ENCODE results near the gene OSBPL1A. TPM values are rescaled to one million over a fixed set of nuclear protein-coding genes. Genes with fewer than 3 reads are reported as not detected.

OSBPL1A gene
- total RNA-seq, 2 experiments from 2014 or later: 2.4 to 2.7 TPM

DNA sequence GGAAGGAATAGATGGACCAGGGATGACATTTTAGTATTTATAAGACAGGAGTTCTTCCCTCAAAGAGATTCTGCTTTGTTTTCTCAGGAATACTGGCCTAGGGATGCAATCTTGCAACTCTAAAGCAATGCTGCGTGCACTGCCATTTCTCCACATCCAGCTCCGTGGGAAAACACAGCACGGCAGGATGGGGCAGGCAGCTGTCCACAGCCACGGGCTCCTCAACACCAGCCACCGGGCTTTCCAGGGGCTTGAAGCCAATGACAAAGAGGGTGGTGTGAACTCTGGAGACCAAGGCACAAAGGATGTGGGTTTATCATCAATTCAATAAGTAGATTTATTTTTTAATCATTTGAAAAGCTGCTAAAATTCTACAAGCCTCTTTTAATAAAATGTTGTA is 209.5 kb downstream of the OSBPL1A start:
- no peaks in the 10 kb centered on the region for H3K36me3 Mint-ChIP-seq (ENCODE audit: low read depth)
- H3K4me3 Mint-ChIP-seq: no peak overlapping the region
- CTCF ChIA-PET: interaction anchor here (0.6 to 1.8 kb wide), 3 partner anchors 9 to 301 kb away, joined by 3 to 5 read pairs (median 3); no protein-coding TSS in a partner anchor
- H3K27me3 Mint-ChIP-seq (ENCODE audit: low read depth): peaks cover 4% of the 10 kb centered on the region
- H3K27ac Mint-ChIP-seq: no peak overlapping the region
- no peaks in the 10 kb centered on the region for H3K4me1 Mint-ChIP-seq (ENCODE audit: low read depth)
- intact Hi-C loops (cut with micrococcal nuclease): no loop called here
- no peak for DNase-seq
- no peaks in the 10 kb centered on the region for H3K9me3 Mint-ChIP-seq

GRCh38 chr18:24187689-24188088 is 209.9 kb downstream of the OSBPL1A start:
- Mint-ChIP-seq H3K27me3 (ENCODE audit: low read depth) (peaks cover 4% of the 10 kb centered on the region), H3K27ac (no peak overlapping the region), H3K4me1 (ENCODE audit: low read depth) (no peaks in the 10 kb centered on the region), H3K9me3 (no peaks in the 10 kb centered on the region), H3K4me3 (no peak overlapping the region), H3K36me3 (ENCODE audit: low read depth) (no peaks in the 10 kb centered on the region)
- intact Hi-C loops (cut with micrococcal nuclease): no loop called here
- no peak for DNase-seq
- CTCF ChIA-PET: interaction anchor here (1.3 to 1.8 kb wide), 2 partner anchors 9 to 302 kb away, joined by 3 to 5 read pairs; no protein-coding TSS in a partner anchor

DNA sequence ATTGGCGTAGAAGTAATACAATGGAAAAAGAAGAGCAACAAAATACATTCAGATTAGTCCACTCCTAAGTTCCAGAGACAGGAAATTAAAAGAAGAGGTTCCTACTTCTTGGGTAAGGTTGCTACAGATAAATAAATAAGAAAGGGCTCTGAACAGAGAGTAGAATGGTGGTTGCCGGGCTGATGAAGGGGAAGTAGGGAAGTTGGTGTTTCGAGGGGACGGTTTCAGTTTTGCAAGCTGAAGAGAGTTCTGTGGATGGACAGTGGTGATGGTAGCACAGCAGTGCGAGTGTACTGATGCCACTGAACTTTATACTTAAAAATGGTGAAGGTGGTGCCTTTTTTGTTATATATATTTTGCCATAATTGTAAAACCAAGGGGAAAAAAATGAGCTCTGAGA is 210.6 kb downstream of the OSBPL1A start:
- no peak overlapping the region for H3K4me3 Mint-ChIP-seq
- CTCF ChIA-PET: interaction anchor here (1.3 kb wide), 1 partner anchor 10 kb away, joined by 3 read pairs; no protein-coding TSS in a partner anchor

GRCh38 chr18:24185805-24186204 is 211.8 kb downstream of the OSBPL1A start:
- Mint-ChIP-seq H3K4me1 (ENCODE audit: low read depth) (no peaks in the 10 kb centered on the region), H3K9me3 (no peaks in the 10 kb centered on the region), H3K27me3 (ENCODE audit: low read depth) (peaks cover 4% of the 10 kb centered on the region), H3K36me3 (ENCODE audit: low read depth) (no peaks in the 10 kb centered on the region), H3K27ac (no peak overlapping the region), H3K4me3 (no peak overlapping the region)
- no peak for DNase-seq
- CTCF ChIA-PET: no interaction called here
- intact Hi-C loops (cut with micrococcal nuclease): no loop called here

More for the DNA sequence above, 210.6 kb downstream of the OSBPL1A start:
- Mint-ChIP-seq H3K36me3 (ENCODE audit: low read depth) (no peaks in the 10 kb centered on the region), H3K27ac (no peak overlapping the region), H3K9me3 (no peaks in the 10 kb centered on the region), H3K4me1 (ENCODE audit: low read depth) (no peaks in the 10 kb centered on the region), H3K27me3 (ENCODE audit: low read depth) (peaks cover 4% of the 10 kb centered on the region)
- intact Hi-C loops (cut with micrococcal nuclease): no loop called here
- no peak for DNase-seq

- CTCF ChIA-PET: no interaction called here
- intact Hi-C loops (cut with micrococcal nuclease): no loop called here
- H3K4me1 Mint-ChIP-seq (ENCODE audit: low read depth): no peaks in the 10 kb centered on the region
These were observed 215.8 kb downstream of the OSBPL1A start for GRCh38 chr18:24181806-24182205.

DNA sequence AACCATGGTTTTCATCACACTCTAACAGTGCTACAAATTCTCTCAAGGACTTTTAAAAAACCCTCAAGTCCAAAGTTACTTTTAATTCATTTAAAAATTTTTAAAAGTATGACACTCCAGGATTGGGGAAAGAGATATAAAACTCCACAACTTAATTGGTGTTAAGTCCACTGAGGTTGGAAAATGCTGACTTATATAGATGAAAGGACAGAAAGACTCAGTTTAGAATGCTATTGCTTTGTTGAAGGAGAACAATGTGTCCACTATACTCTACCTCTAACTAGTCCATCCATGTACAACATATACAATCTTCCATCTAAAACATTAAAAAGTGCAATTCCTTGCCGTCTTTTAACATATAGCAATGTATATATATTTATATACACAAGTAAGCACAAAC is 217.6 kb downstream of the OSBPL1A start:
- Mint-ChIP-seq H3K4me1 (ENCODE audit: low read depth) (no peaks in the 10 kb centered on the region), H3K27me3 (ENCODE audit: low read depth) (peaks cover 2% of the 10 kb centered on the region), H3K27ac (no peak overlapping the region), H3K4me3 (no peak overlapping the region), H3K36me3 (ENCODE audit: low read depth) (no peaks in the 10 kb centered on the region), H3K9me3 (no peaks in the 10 kb centered on the region)
- intact Hi-C loops (cut with micrococcal nuclease): no loop called here
- CTCF ChIA-PET: interaction anchor here (0.6 to 1.1 kb wide), 2 partner anchors 308 to 374 kb away, joined by 3 to 4 read pairs; no protein-coding TSS in a partner anchor
- no peak for DNase-seq

More at GRCh38 chr18:24181806-24182205, 215.8 kb downstream of the OSBPL1A start:
- no peaks in the 10 kb centered on the region for H3K9me3 Mint-ChIP-seq
- DNase-seq: no peak
- no peak overlapping the region for H3K4me3 Mint-ChIP-seq
- H3K27ac Mint-ChIP-seq: no peak overlapping the region
- H3K27me3 Mint-ChIP-seq (ENCODE audit: low read depth): peaks cover 2% of the 10 kb centered on the region
- no peaks in the 10 kb centered on the region for H3K36me3 Mint-ChIP-seq (ENCODE audit: low read depth)

DNA sequence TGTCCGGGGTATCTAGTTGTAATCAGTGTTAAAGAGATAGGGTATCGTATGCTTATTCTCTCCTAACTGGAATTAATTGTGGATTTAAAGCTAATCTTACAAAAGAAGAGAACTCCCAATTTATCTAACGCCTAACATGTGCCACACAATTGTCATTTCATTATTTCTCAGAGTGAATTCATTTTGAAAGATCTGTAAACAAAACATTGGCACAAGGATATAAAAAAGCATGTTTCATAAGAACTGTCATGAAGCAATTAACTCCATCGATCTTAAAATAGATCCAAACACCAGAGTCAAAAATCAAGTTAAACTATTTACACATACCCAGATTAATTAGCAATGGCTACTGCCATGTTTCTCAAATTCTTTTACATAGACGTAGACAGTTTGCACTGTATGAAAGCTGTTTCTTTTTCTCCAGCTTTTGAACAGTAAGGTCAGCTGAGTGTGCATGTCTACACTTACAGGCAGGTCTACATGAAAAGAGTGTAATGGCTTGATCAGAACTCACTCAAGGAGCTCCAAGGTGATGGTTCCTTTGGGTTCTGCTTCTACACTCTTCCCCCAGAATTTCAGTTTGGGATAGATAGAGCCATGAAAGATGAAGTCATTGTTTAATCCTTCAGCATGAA is 220.0 kb downstream of the OSBPL1A start:
- Mint-ChIP-seq H3K9me3 (no peaks in the 10 kb centered on the region), H3K36me3 (ENCODE audit: low read depth) (no peaks in the 10 kb centered on the region), H3K27ac (no peak overlapping the region), H3K4me3 (no peak overlapping the region), H3K27me3 (ENCODE audit: low read depth) (no peaks in the 10 kb centered on the region), H3K4me1 (ENCODE audit: low read depth) (no peaks in the 10 kb centered on the region)
- no peak for DNase-seq
- intact Hi-C loops (cut with micrococcal nuclease): loop anchor here (2.0 to 10.0 kb wide), 3 partner anchors 180 to 907 kb away; no protein-coding TSS in a partner anchor
- CTCF ChIA-PET: interaction anchor here (1.2 to 2.3 kb wide), 6 partner anchors 16 to 549 kb away, joined by 3 to 29 read pairs (median 8); no protein-coding TSS in a partner anchor

DNA sequence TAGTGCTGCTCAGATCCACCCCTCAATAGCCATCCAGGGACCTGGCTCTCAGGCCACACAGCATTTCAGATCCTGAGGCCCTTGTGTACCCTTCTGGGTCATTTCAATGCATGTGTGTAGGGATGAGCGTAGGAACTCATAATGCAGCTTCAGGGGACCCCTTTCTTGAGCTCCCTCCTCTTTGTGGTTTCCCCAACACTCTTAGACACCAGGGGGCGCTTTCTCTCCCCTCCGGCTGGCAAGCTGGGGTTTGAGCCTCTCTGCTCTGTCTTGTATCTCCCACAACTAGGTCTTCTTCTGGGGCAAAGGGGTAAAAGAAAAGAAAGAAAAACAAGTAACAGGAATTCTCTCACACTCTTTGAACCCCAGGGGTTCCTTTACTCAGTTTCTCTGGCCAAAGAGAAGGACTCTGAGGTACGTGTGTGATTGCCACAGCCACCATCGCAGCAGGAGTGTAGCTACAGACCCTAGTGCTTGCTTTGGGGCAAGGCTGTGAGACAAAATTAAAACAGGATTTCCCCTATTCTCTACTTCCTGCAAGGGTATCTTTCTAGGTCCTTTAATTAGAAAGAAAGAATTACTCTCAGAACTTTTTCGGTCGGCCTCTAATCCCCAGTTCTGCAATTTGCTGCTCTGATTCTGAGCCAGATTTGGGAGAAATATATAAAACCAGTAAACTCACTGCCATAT is 220.8 kb downstream of the OSBPL1A start:
- CTCF ChIA-PET: interaction anchor here (0.6 to 2.3 kb wide), 18 partner anchors 8 to 549 kb away, joined by 3 to 29 read pairs (median 4); partner anchors contain the start of gene CABYR
- H3K4me1 Mint-ChIP-seq (ENCODE audit: low read depth): no peaks in the 10 kb centered on the region
- no peak overlapping the region for H3K27ac Mint-ChIP-seq
- peak; percentile 66 for DNase-seq
- H3K9me3 Mint-ChIP-seq: no peaks in the 10 kb centered on the region
- no peaks in the 10 kb centered on the region for H3K27me3 Mint-ChIP-seq (ENCODE audit: low read depth)
- no peak overlapping the region for H3K4me3 Mint-ChIP-seq
- no peaks in the 10 kb centered on the region for H3K36me3 Mint-ChIP-seq (ENCODE audit: low read depth)
- intact Hi-C loops (cut with micrococcal nuclease): loop anchor here (2.0 to 10.0 kb wide), 3 partner anchors 180 to 908 kb away; no protein-coding TSS in a partner anchor

- Mint-ChIP-seq H3K36me3 (ENCODE audit: low read depth) (no peaks in the 10 kb centered on the region), H3K4me3 (no peak overlapping the region), H3K9me3 (no peaks in the 10 kb centered on the region), H3K27ac (no peak overlapping the region), H3K4me1 (ENCODE audit: low read depth) (no peaks in the 10 kb centered on the region), H3K27me3 (ENCODE audit: low read depth) (no peaks in the 10 kb centered on the region)
- intact Hi-C loops (cut with micrococcal nuclease): loop anchor here (10.0 kb wide), 1 partner anchor 911 kb away; no protein-coding TSS in a partner anchor
- DNase-seq: no peak
- CTCF ChIA-PET: interaction anchor here (0.6 to 1.8 kb wide), 2 partner anchors 315 to 408 kb away, joined by 4 to 12 read pairs; no protein-coding TSS in a partner anchor
These were observed 223.6 kb downstream of the OSBPL1A start for GRCh38 chr18:24173997-24174396.

DNA sequence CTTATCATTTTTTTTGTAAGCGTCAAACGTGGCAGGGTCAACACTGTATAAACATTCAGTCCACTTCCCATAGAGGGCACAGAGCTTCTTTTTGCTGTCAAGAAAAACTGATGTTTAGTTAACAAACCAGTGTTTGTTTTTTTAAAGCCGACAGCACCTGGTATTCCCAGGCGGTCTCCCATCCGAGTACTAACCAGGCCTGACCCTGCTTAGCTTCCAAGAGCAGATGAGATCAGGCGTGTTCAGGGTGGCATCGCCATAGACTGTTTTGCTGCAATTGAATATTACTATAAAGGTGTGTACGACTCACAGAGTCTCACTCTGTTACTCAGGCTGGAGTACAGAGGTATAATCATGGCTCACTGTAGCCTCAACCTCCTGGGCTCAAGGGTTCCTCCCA is 227.3 kb downstream of the OSBPL1A start:
- H3K4me1 Mint-ChIP-seq (ENCODE audit: low read depth): no peaks in the 10 kb centered on the region
- H3K27me3 Mint-ChIP-seq (ENCODE audit: low read depth): no peaks in the 10 kb centered on the region
- no peak overlapping the region for H3K4me3 Mint-ChIP-seq
- intact Hi-C loops (cut with micrococcal nuclease): loop anchor here (10.0 kb wide), 1 partner anchor 914 kb away; no protein-coding TSS in a partner anchor
- no peak for DNase-seq
- CTCF ChIA-PET: no interaction called here
- H3K27ac Mint-ChIP-seq: no peak overlapping the region
- H3K36me3 Mint-ChIP-seq (ENCODE audit: low read depth): no peaks in the 10 kb centered on the region
- H3K9me3 Mint-ChIP-seq: no peaks in the 10 kb centered on the region

GRCh38 chr18:24168496-24168895 is 229.1 kb downstream of the OSBPL1A start:
- Mint-ChIP-seq H3K4me1 (ENCODE audit: low read depth) (no peaks in the 10 kb centered on the region), H3K27ac (no peak overlapping the region), H3K9me3 (no peaks in the 10 kb centered on the region), H3K27me3 (ENCODE audit: low read depth) (no peaks in the 10 kb centered on the region), H3K4me3 (no peak overlapping the region), H3K36me3 (ENCODE audit: low read depth) (no peaks in the 10 kb centered on the region)
- CTCF ChIA-PET: no interaction called here
- no peak for DNase-seq
- intact Hi-C loops (cut with micrococcal nuclease): no loop called here

DNA sequence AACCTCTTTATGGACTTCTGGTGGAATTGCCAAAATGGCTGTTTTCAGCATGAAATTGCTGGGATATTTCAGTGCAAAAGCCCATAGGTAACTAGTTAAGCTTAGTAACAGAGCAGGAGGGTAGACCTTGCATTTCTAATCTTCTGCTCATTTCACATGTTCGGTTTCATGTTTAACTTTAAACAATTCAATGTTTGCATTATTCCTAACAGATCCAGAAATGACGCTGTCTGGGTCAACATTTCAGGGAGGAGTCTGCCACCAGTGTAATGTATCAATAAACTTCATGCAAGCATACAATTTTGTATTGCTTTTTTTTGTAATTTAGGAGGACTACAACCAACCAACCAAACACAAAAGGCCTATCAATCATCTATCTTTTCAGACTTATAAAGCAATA is 236.3 kb downstream of the OSBPL1A start:
- no peak for DNase-seq
- no peak overlapping the region for H3K4me3 Mint-ChIP-seq
- H3K27me3 Mint-ChIP-seq (ENCODE audit: low read depth): no peaks in the 10 kb centered on the region
- intact Hi-C loops (cut with micrococcal nuclease): no loop called here
- H3K9me3 Mint-ChIP-seq: no peaks in the 10 kb centered on the region
- CTCF ChIA-PET: no interaction called here
- H3K36me3 Mint-ChIP-seq (ENCODE audit: low read depth): no peaks in the 10 kb centered on the region
- no peak overlapping the region for H3K27ac Mint-ChIP-seq
- H3K4me1 Mint-ChIP-seq (ENCODE audit: low read depth): no peaks in the 10 kb centered on the region

Data from activated naive CD4-positive, alpha-beta T cell treated with anti-CD3 and anti-CD28 coated beads for 36 hours (primary cell).